ENCODE results near the gene TRIM31. TPM values are rescaled to one million over a fixed set of nuclear protein-coding genes. Genes with fewer than 3 reads are reported as not detected.

The TRIM31 gene
- total RNA-seq, 1 donor = not detected

DNA sequence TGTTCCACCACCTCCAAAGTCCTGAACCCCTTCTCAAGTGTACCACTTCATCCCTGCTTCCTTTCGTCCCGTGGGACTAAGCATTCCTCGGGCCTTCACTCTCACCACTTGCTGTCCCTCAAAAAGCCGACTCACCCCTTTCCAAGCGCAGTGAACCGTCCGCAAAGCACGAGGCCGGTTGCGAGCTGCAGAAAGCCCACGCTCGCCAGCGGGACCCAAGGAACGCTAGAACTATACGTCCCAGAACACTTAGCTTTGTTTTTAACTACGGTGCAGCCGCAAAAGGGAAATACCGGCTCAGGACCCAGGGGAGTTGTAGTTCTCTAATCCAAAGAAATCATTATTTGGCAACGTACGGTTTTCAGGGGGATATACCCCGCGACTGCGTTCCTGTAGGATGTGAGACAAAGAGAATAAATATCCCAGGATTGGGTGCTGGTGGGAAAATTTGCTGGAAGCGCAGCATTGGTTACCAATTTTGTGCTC, 52.2 kb downstream of the TRIM31 start:
- Histone ChIP-seq H3K79me2 (ENCODE audit: insufficient read depth, low read length) (peaks cover 31% of the 10 kb centered on the region), H3K4me3 (ENCODE audit: insufficient read depth, low read length) (peak overlapping the region; percentile 94), H3K36me3 (ENCODE audit: insufficient read depth, low read length) (peaks cover 15% of the 10 kb centered on the region), H3K4me2 (ENCODE audit: insufficient read depth, low read length) (peak overlapping the region; percentile 99), H2AFZ (ENCODE audit: low read length) (peak overlapping the region; percentile 99), H3K27ac (ENCODE audit: low read depth, low read length) (peak overlapping the region; percentile 95), H4K20me1 (ENCODE audit: insufficient read depth, low read length) (no peaks in the 10 kb centered on the region), H3K9me3 (ENCODE audit: low read depth, low read length) (no peaks in the 10 kb centered on the region), H3K4me1 (ENCODE audit: insufficient read depth, low read length) (peaks cover 20% of the 10 kb centered on the region), H3K27me3 (ENCODE audit: insufficient read depth, low read length) (no peaks in the 10 kb centered on the region)
- TF ChIP-seq, protein P1, sequence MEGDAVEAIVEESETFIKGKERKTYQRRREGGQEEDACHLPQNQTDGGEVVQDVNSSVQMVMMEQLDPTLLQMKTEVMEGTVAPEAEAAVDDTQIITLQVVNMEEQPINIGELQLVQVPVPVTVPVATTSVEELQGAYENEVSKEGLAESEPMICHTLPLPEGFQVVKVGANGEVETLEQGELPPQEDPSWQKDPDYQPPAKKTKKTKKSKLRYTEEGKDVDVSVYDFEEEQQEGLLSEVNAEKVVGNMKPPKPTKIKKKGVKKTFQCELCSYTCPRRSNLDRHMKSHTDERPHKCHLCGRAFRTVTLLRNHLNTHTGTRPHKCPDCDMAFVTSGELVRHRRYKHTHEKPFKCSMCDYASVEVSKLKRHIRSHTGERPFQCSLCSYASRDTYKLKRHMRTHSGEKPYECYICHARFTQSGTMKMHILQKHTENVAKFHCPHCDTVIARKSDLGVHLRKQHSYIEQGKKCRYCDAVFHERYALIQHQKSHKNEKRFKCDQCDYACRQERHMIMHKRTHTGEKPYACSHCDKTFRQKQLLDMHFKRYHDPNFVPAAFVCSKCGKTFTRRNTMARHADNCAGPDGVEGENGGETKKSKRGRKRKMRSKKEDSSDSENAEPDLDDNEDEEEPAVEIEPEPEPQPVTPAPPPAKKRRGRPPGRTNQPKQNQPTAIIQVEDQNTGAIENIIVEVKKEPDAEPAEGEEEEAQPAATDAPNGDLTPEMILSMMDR (IDR thresholded peaks at IDR 0.05; ENCODE audit: extremely low read depth, low read depth, low read length) = no peak
- DNase-seq (ENCODE audit: insufficient read length, low spot score, missing footprints) = no peak

DNA sequence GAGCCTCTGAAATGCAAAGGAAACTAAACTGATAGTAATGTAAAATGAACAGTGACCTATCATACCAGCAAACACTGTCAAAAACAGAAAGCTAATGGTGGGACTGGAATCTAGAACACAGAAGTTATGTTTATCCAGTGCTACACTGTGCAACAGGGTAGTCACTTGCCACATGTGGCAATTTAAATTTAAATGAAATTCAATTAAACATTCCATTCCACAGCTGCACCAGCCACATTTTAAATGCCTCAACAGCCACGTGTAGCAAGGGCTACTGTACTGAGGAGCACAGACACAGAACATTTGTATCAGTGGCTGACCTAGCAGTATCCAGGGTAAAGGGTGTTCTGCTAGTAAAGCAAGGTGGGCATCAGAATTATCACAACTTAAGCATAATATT, 57.4 kb downstream of the TRIM31 start:
- Histone ChIP-seq H3K79me2 (ENCODE audit: insufficient read depth, low read length) (peaks cover 6% of the 10 kb centered on the region), H2AFZ (ENCODE audit: low read length) (no peak overlapping the region), H3K9me3 (ENCODE audit: low read depth, low read length) (no peaks in the 10 kb centered on the region), H3K4me1 (ENCODE audit: insufficient read depth, low read length) (peaks cover 9% of the 10 kb centered on the region), H3K27ac (ENCODE audit: low read depth, low read length) (no peak overlapping the region), H3K27me3 (ENCODE audit: insufficient read depth, low read length) (no peaks in the 10 kb centered on the region), H3K36me3 (ENCODE audit: insufficient read depth, low read length) (peaks cover 4% of the 10 kb centered on the region), H3K4me3 (ENCODE audit: insufficient read depth, low read length) (no peak overlapping the region), H4K20me1 (ENCODE audit: insufficient read depth, low read length) (no peaks in the 10 kb centered on the region), H3K4me2 (ENCODE audit: insufficient read depth, low read length) (no peak overlapping the region)
- TF ChIP-seq, protein P1 (IDR thresholded peaks at IDR 0.05; ENCODE audit: extremely low read depth, low read depth, low read length) = no peak
- DNase-seq (ENCODE audit: insufficient read length, low spot score, missing footprints) = no peak

DNA sequence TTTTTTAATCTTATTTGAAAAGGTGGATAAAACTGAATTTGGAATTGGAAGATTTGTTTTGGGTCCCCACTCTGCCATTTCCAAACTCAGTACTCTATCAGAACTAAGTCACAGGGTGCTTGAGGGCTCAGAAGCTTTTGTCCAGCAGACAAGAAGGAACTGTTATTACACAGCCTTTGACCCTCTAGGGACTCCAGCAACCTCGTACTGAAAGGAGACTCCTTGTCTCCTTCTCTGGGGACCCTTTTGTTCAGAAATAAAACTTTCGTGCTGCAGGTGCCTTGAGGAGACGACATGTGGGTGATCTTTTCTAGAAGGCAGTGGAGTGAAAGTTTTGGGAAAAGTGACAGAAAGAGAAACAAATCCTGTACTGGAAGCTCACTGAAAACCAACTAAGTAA, 59.2 kb downstream of the TRIM31 start:
- H3K27me3 ChIP-seq (ENCODE audit: insufficient read depth, low read length) = no peaks in the 10 kb centered on the region
- TF ChIP-seq, protein P1 (IDR thresholded peaks at IDR 0.05; ENCODE audit: extremely low read depth, low read depth, low read length) = no peak
- no peak overlapping the region for H2AFZ ChIP-seq (ENCODE audit: low read length)
- no peaks in the 10 kb centered on the region for H3K4me1 ChIP-seq (ENCODE audit: insufficient read depth, low read length)
- H3K36me3 ChIP-seq (ENCODE audit: insufficient read depth, low read length) = peaks cover 4% of the 10 kb centered on the region
- no peak for DNase-seq (ENCODE audit: insufficient read length, low spot score, missing footprints)
- H3K4me3 ChIP-seq (ENCODE audit: insufficient read depth, low read length) = no peak overlapping the region
- H3K4me2 ChIP-seq (ENCODE audit: insufficient read depth, low read length) = no peak overlapping the region
- H3K79me2 ChIP-seq (ENCODE audit: insufficient read depth, low read length) = no peaks in the 10 kb centered on the region
- no peak overlapping the region for H3K27ac ChIP-seq (ENCODE audit: low read depth, low read length)
- no peaks in the 10 kb centered on the region for H3K9me3 ChIP-seq (ENCODE audit: low read depth, low read length)
- H4K20me1 ChIP-seq (ENCODE audit: insufficient read depth, low read length) = no peaks in the 10 kb centered on the region

Small RNA genes within 50 kb of the gene (small RNA-seq; reads per million reads assigned to genes)
- gene RF00554 (not detected), gene RF02219 (not detected), gene RF02220 (not detected)

Other genes with a start within 250 kb of the TRIM31 start
- gene HLA-A, start 170.6 kb downstream of the TRIM31 start, total RNA-seq = 268 and 292 TPM in 2 replicates
- gene POLR1H, start 51.8 kb downstream of the TRIM31 start, total RNA-seq = 16.8 and 21.4 TPM in 2 replicates
- gene PPP1R11, start 45.9 kb downstream of the TRIM31 start, total RNA-seq = 35.1 TPM in 2 replicates
- not detected in 2 replicates for gene RNF39, start 37.3 kb downstream of the TRIM31 start, total RNA-seq
- gene TRIM40, start 23.1 kb upstream of the TRIM31 start, total RNA-seq = not detected in 2 replicates
- gene TRIM10, start 48.1 kb upstream of the TRIM31 start, total RNA-seq = not detected in 2 replicates
- not detected in 2 replicates for gene TRIM15, start 50.5 kb upstream of the TRIM31 start, total RNA-seq
- 20.6 and 29.3 TPM in 2 replicates for gene TRIM26, start 100.3 kb upstream of the TRIM31 start, total RNA-seq
- 12.1 and 14.5 TPM in 2 replicates for gene TRIM39, start 213.8 kb upstream of the TRIM31 start, total RNA-seq
- 23.9 and 24.6 TPM in 2 replicates for gene RPP21, start 232.1 kb upstream of the TRIM31 start, total RNA-seq